Activated CD4-positive, alpha-beta memory T cell treated with anti-CD3 and anti-CD28 coated beads for 36 hours (primary cell): ENCODE measurements around the gene MYO15B. TPM values are rescaled to one million over a fixed set of nuclear protein-coding genes. Genes with fewer than 3 reads are reported as not detected.

ENCODE experiments used
- CTCF ChIA-PET: fragments of 350-600 bp; sonication (Branson Sonifier 250); formaldehyde crosslinking; loops from one replicate; lab custom pipeline; 2021; ENCODE audit warnings: antibody characterized with exemption, inconsistent platforms; lab: Charles Lee
- POLR2A ChIA-PET: fragments of 350-600 bp; sonication (Branson Sonifier 250); formaldehyde crosslinking; loops from one replicate; lab custom pipeline; 2021; ENCODE audit warnings: antibody characterized with exemption; lab: Charles Lee
- DNase-seq: peaks from one replicate; pipeline ENCODE4 v3.0.0-alpha.2; 2020
- H3K27ac Mint-ChIP-seq: one replicate; pipeline ENCODE4 v1.8.0; 2021; ENCODE audit warnings: mixed read lengths
- H3K27me3 Mint-ChIP-seq: one replicate; pipeline ENCODE4 v1.8.0; 2021; ENCODE audit warnings: mixed read lengths
- H3K36me3 Mint-ChIP-seq: one replicate; pipeline ENCODE4 v1.8.0; 2021; ENCODE audit warnings: mixed read lengths
- H3K4me1 Mint-ChIP-seq: one replicate; pipeline ENCODE4 v1.8.0; 2021; ENCODE audit warnings: low read depth, mixed read lengths
- H3K4me3 Mint-ChIP-seq: one replicate; pipeline ENCODE4 v1.8.0; 2021; ENCODE audit warnings: mild to moderate bottlenecking, mixed read lengths
- H3K9me3 Mint-ChIP-seq: one replicate; pipeline ENCODE4 v1.8.0; 2021; ENCODE audit warnings: mixed read lengths
- intact Hi-C: fragments of 100-400 bp; cut with micrococcal nuclease; formaldehyde crosslinking; loops from one replicate; pipeline ENCODE4 v1.15.1; 2023
- total RNA-seq, 2 experiments: library from RNA; stranded (reverse); gene quantifications; one replicate each; pipeline ENCODE4 v1.2.3, GENCODE V29; 2021

MYO15B gene
- 10 to 100 TPM; 16.8 to 20.5 TPM for total RNA-seq

DNA sequence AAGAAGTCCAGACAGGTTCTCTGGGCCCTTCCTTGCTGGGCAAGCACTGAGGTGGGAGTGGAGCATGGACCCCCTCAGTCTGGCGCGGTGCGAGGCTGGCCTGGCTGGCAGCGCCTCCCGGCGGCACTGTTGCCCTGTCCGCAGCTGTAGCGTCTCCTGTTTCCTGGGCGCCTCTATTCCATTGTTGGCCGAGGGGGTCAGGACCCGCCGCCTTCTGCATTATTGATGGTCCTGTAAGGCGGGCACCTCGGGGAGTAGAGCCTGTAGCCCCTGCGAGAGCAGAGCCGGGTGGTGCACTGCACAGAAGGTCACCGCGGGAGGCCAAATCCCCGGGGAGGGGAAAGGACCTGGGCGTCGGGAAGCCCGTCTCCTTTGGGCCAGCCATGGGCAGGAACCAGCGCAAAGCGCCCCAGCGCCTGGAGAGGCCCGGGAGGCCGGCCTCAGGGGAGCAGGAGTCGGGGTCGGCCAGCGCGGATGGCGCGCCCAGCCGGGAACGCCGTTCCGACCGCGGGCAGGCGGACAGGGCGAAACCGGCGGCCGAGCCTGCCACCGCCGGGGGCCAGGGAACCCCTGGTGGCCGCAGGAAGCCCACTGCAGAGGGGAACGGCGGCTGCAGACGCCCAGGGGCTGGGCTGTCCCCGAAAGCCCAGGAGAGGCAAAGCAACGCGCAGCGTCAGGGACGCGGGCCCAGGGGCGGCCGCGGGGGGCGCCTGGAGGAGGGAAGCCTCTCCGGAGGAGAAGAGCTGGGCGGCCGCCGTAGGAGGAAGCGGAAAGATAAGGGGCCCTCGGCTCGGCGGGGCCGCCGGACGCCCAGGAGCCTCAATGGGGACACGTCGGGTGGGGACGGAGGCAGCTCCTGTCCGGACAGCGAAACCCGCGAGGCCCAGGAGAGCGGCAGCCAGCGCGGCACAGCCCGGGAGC, at the start of gene MYO15B:
TSS of gene MYO15B (plus strand) at position 126 of the 921 bp plus-strand sequence. CDS start at position 384, 258 bp downstream.
- Mint-ChIP-seq H3K36me3 (no peaks in the 10 kb centered on the region), H3K4me3 (no peak within 1 kb of the TSS), H3K27ac (no peak within 1 kb of the TSS), H3K27me3 (no peaks in the 10 kb centered on the region), H3K4me1 (no peaks in the 10 kb centered on the region), H3K9me3 (no peaks in the 10 kb centered on the region)
- intact Hi-C loops = no loop called here
- ChIA-PET POLR2A (interaction anchor here (0.9 to 1.3 kb wide), 4 partner anchors 9 to 299 kb away, joined by 3 to 4 read pairs (median 4); partner anchors contain the start of genes SLC25A19 and TMEM94), CTCF (interaction anchor here (0.8 to 4.0 kb wide), 5 partner anchors 14 to 166 kb away, joined by 3 to 20 read pairs (median 3); partner anchors contain the start of gene TSEN54)
- DNase-seq = peak; percentile 60

DNA sequence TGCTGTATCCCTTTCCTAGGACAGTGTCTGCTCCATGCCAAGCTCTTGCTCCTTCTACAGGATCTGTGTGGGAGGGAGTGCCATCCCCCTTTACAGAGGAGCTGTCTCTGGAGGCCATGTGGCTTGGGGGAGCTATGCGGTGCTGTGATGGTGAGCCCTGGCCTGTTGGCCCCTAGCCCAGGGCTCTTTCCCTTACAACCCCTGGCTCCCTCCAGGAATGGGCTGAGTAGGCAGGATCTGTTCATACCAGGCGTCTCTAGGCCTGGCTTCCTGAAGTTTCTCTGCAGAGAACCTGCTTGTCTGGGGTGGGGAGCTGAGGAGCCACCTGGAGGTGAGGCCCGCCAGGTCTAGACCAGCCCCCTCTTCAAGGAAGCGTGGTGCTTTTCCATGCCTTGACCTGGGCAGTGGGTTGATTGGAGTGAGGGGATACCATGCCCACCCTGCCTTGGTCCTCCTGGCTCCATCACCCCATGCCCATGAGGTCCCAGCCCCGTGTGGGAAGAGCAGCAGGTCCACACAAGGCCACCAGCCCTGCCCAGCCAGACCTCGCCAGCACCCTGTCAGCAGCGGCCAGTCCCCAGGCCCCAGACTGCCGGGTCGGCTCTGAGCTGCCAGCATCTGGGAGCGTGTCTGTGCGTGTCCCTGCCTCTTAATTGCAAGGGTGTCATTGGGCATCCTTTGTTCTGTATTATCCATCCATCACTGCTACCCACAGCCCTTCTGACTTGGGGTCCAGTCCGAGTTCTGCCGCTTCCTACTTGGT, 47.5 kb upstream of the MYO15B start:
- no peaks in the 10 kb centered on the region for H3K9me3 Mint-ChIP-seq
- intact Hi-C loops = no loop called here
- ChIA-PET POLR2A (no interaction called here), CTCF (interaction anchor here (0.6 to 1.5 kb wide), 2 partner anchors 93 to 250 kb away, joined by 4 to 6 read pairs; partner anchors contain the start of gene SMIM5)
- peaks cover 1% of the 10 kb centered on the region for H3K36me3 Mint-ChIP-seq
- peaks cover 12% of the 10 kb centered on the region for H3K4me1 Mint-ChIP-seq
- no peak overlapping the region for H3K4me3 Mint-ChIP-seq
- no peak for DNase-seq
- H3K27me3 Mint-ChIP-seq = no peaks in the 10 kb centered on the region
- H3K27ac Mint-ChIP-seq = no peak overlapping the region

DNA sequence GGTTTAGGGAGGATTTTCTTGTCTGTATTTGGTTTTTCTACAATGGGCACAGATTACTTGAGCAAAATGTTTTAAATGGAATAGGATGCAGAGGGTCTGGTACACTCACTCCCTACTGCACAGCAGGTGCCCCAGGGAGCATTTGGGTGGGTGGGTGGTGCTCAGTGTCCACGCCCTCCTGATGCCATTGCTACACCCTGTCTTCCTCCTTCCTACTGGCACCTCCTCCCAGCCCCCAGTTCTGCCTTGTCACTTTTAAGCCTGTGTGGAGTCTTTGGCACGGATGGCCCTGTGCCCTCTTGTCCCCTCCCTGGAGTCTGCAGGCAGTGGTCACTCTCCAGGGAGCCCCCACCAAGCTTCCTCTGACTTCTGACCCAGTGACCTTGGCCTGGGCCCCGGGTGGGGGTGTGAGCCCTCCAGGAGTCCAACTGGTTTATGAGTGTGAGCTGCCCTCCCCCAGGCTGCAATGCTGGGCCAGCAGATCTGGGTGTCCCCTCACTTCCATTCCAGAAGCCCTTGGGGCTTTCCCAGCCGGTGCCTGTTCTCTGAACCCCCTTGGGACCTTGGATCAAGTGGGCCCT, 46.6 kb upstream of the MYO15B start:
- POLR2A ChIA-PET = no interaction called here

DNA sequence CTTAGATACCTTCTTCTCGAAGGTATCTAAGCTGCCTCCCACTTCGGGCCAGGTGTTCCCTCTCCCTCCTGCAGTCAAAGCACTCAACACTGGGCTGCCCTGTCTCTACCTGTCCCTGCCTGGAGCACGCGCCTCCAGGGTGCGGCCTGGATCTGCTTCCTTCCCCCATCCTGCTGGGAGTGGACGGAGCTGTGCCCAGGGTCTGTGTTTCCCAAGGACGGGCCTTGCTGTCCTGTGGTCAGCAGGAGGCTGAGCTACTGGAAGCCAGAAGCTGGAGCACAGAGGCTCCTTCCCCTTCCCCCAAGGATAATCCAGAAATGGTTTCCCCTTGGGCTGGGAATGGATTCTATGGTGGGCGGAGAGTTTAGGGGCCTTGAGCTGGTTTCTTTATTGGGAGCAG, 45.4 kb upstream of the MYO15B start:
- no peak overlapping the region for H3K27ac Mint-ChIP-seq
- H3K27me3 Mint-ChIP-seq = no peaks in the 10 kb centered on the region
- H3K9me3 Mint-ChIP-seq = no peaks in the 10 kb centered on the region
- intact Hi-C loops = no loop called here
- no peak for DNase-seq
- CTCF ChIA-PET = no interaction called here
- peaks cover 1% of the 10 kb centered on the region for H3K36me3 Mint-ChIP-seq
- no peak overlapping the region for H3K4me3 Mint-ChIP-seq
- POLR2A ChIA-PET = no interaction called here
- no peaks in the 10 kb centered on the region for H3K4me1 Mint-ChIP-seq

More for the DNA sequence above, 46.6 kb upstream of the MYO15B start:
- intact Hi-C loops = no loop called here
- CTCF ChIA-PET = no interaction called here
- no peaks in the 10 kb centered on the region for H3K9me3 Mint-ChIP-seq
- H3K36me3 Mint-ChIP-seq = peaks cover 1% of the 10 kb centered on the region
- no peaks in the 10 kb centered on the region for H3K27me3 Mint-ChIP-seq
- DNase-seq = no peak
- no peak overlapping the region for H3K4me3 Mint-ChIP-seq
- H3K4me1 Mint-ChIP-seq = peaks cover 3% of the 10 kb centered on the region
- H3K27ac Mint-ChIP-seq = no peak overlapping the region

DNA sequence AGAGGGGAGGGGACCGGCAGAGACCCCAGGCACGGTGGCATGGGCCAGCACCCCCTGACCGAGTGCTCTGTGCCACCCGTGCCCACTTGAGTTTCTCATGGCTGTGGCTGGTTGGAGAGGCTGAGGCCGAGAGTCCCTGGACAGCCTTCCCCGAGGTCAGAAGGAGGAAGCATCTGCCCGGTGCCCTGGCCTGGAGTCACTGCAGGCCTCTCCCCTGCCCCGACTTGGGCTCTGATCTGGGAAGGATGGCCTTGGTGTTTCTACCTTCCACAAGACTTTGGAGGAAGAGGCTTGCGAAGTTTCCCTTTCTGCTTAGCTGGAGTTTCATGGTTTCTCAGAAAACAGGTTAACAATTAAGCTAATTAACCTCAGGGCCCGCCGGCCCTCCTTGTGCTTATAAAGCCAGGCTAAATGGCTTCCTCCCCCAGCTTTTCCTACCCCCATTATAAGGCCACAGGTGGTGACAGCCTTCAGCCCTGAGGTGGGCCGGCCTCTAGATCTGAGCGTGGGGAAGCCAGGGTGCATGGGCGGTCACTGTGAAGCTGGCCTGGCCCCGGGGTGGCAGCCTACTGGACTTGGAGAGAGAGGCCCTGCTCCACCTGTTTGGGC, 44.8 kb upstream of the MYO15B start:
- no peaks in the 10 kb centered on the region for H3K27me3 Mint-ChIP-seq
- POLR2A ChIA-PET = no interaction called here
- CTCF ChIA-PET = interaction anchor here (1.0 kb wide), 1 partner anchor 90 kb away, joined by 3 read pairs; the partner anchor contains the start of gene SMIM5
- no peak overlapping the region for H3K27ac Mint-ChIP-seq
- H3K4me3 Mint-ChIP-seq = no peak overlapping the region
- no peaks in the 10 kb centered on the region for H3K4me1 Mint-ChIP-seq
- H3K36me3 Mint-ChIP-seq = peaks cover 1% of the 10 kb centered on the region
- H3K9me3 Mint-ChIP-seq = no peaks in the 10 kb centered on the region
- DNase-seq = no peak
- intact Hi-C loops = no loop called here

DNA sequence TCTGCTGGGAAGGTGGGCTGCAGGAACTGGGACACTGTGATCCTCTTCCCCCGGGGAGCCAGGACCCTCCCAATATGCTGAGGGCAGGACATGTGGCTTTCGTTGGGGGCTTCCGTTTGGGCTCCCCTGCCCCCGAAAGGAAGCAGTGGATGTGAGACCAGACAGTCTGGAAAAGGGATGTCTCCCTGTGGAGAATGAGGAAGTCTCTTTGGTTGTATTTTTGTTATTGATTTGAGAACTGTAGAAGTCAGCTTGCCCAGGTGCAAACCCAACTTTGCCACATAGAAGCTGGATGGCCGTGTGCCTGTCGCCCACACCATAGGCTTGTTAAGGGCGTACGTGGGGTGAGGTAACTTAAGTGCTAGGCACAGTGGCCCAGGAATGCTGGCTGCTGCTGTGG, 43.4 kb upstream of the MYO15B start:
- CTCF ChIA-PET = interaction anchor here (0.7 kb wide), 1 partner anchor 195 kb away, joined by 3 read pairs; no protein-coding TSS in a partner anchor

DNA sequence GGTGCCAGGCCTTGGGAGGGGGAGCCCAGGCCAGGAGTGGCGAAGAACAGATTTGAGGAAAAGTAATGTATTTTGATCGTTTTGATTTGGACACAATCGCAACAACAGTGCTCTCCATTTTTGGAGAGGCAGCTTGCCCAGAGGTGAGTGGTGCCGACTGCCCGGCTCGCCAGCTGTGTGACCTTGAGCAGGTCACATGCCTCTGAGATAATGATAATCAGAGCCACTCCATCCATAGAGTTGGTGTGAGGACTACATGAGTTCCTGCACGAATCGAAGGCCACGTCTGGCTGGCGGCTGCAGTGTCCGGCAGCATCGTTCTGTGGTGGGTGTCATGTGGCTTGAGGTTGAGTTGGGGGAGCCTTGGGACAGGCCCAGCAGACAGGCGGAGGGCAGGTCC, 41.4 kb upstream of the MYO15B start:
- DNase-seq = no peak
- H3K27me3 Mint-ChIP-seq = no peaks in the 10 kb centered on the region
- H3K9me3 Mint-ChIP-seq = no peaks in the 10 kb centered on the region
- H3K4me3 Mint-ChIP-seq = no peak overlapping the region
- ChIA-PET POLR2A (no interaction called here), CTCF (no interaction called here)
- H3K4me1 Mint-ChIP-seq = no peaks in the 10 kb centered on the region
- H3K27ac Mint-ChIP-seq = no peak overlapping the region
- H3K36me3 Mint-ChIP-seq = peaks cover 1% of the 10 kb centered on the region
- intact Hi-C loops = no loop called here

More for the DNA sequence above, 43.4 kb upstream of the MYO15B start:
- Mint-ChIP-seq H3K4me1 (no peaks in the 10 kb centered on the region), H3K27me3 (no peaks in the 10 kb centered on the region), H3K27ac (no peak overlapping the region), H3K36me3 (peaks cover 1% of the 10 kb centered on the region), H3K9me3 (no peaks in the 10 kb centered on the region), H3K4me3 (no peak overlapping the region)
- no peak for DNase-seq
- POLR2A ChIA-PET = no interaction called here
- intact Hi-C loops = no loop called here

DNA sequence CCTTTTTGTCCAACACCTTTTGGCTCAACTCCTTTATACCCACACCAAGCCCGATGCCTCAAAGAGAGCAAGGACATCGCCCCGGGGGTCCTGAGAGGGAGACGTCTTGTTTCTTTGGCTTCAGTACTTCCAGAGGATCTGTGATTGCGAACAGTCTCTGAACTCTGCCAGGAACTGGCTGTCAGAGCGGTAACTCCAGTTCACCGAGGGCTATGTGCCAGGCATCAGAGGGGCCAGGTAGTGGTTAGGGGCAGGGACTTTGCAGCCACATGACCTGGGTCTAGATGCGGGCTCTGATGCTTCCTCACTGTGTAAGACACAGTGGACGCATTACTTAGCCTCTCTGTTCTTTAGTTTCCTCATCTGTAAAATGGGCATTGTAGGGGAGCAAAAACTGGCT, 40.5 kb upstream of the MYO15B start:
- Mint-ChIP-seq H3K36me3 (peaks cover 1% of the 10 kb centered on the region), H3K9me3 (no peaks in the 10 kb centered on the region), H3K4me3 (no peak overlapping the region), H3K27me3 (no peaks in the 10 kb centered on the region), H3K27ac (no peak overlapping the region), H3K4me1 (no peaks in the 10 kb centered on the region)
- ChIA-PET CTCF (interaction anchor here (1.4 kb wide), 1 partner anchor 54 kb away, joined by 3 read pairs; no protein-coding TSS in a partner anchor), POLR2A (no interaction called here)
- DNase-seq = no peak
- intact Hi-C loops = no loop called here

DNA sequence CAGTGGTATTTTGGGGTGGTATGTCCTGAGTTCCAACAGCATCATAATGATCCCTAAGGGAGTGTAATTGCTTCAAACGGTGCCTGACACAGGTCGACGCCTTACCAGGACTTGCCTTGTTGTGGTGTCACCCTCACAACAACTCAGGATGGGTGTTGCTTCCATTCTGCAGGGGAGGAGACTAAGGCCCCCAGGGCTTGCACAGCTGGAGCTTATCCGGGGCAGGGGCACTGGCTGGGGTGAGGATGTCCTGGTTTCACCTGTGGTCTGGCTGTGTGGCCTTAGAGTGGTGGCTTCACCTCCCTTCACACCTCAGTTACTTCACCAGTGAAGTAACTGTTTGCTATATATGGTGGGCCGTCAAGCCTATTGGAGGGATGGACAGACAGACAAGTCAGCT, 38.8 kb upstream of the MYO15B start:
- Mint-ChIP-seq H3K4me3 (no peak overlapping the region), H3K36me3 (no peaks in the 10 kb centered on the region), H3K4me1 (no peaks in the 10 kb centered on the region), H3K9me3 (no peaks in the 10 kb centered on the region), H3K27me3 (no peaks in the 10 kb centered on the region), H3K27ac (no peak overlapping the region)
- ChIA-PET POLR2A (no interaction called here), CTCF (no interaction called here)
- intact Hi-C loops = no loop called here
- DNase-seq = no peak

DNA sequence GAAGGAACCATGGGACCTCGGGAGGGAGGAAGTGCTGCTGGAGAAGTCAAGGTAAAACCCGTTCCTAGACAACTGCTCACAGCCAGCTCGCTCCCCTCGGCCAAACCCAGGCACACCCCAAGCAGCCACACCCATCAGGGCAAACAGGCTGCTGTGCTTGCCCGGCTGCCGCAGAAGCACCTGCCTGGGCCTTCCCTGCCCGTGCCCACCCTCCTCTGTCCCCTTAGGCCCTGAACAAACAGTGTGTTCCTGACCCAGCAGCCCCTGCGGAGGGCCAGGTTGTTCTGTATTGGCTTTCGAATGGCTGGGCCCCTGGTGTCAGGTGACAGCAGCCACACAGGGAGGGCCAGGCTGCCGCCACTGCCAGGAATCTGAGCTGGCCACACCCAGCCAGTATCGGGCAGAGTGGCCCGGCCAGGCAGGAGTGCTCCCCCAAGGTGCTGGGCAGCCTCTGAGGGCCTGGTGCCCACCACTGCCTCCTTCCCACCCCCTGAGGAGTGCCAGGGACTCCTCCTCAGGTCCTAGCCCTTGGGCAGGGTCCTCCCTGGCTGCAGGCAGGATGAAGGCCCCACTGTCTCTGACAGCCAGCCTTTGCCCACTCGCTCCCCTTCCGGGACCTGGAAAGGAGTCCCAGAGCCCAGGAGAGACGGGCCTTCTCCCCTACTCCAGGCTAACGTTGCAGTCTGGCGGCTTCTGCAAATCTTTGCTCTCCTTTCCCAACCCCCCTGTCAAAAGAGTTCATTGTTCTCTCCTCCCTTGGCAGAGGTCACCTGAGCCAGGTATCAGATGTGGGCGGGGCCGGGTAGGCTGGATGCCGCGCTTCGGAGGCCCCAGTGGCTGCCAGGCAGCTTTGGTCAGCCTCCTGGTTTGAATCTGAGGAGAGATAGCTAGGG, 38.1 kb upstream of the MYO15B start:
- no peaks in the 10 kb centered on the region for H3K36me3 Mint-ChIP-seq

DNA sequence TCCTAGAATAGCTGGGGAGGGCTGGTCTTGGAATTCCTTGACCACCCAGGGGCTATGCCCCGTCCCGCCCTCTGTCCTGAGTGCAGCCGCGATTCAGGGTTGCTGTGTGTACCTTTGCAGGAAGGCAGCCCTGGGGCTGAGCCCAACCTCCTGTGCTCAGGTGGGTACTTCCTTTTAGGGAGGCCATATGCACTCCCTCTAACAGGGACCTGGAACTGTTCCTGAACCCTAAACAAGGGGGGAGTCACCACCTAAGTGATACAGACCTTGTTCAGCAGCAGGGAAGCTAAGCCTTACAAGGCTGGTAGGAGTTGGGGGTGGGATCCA, 37.5 kb upstream of the MYO15B start:
- H3K9me3 Mint-ChIP-seq = no peaks in the 10 kb centered on the region
- H3K4me3 Mint-ChIP-seq = no peak overlapping the region
- no peaks in the 10 kb centered on the region for H3K4me1 Mint-ChIP-seq
- no peaks in the 10 kb centered on the region for H3K27me3 Mint-ChIP-seq
- H3K27ac Mint-ChIP-seq = no peak overlapping the region
- ChIA-PET POLR2A (interaction anchor here (0.6 kb wide), 1 partner anchor 128 kb away, joined by 5 read pairs; no protein-coding TSS in a partner anchor), CTCF (interaction anchor here (0.9 kb wide), 1 partner anchor 198 kb away, joined by 3 read pairs; no protein-coding TSS in a partner anchor)
- H3K36me3 Mint-ChIP-seq = no peaks in the 10 kb centered on the region
- intact Hi-C loops = no loop called here
- DNase-seq = no peak

More for the DNA sequence above, 38.1 kb upstream of the MYO15B start:
- intact Hi-C loops = no loop called here
- Mint-ChIP-seq H3K27ac (no peak overlapping the region), H3K27me3 (no peaks in the 10 kb centered on the region), H3K4me1 (no peaks in the 10 kb centered on the region), H3K4me3 (no peak overlapping the region), H3K9me3 (no peaks in the 10 kb centered on the region)
- POLR2A ChIA-PET = no interaction called here
- no peak for DNase-seq
- CTCF ChIA-PET = interaction anchor here (0.9 kb wide), 1 partner anchor 199 kb away, joined by 3 read pairs; no protein-coding TSS in a partner anchor
